CD4-positive, alpha-beta T cell treated with Interleukin-4 for 4 hours (primary cell): ENCODE measurements around the gene ACO2.
"Not testable (repeated sequence)": the region's sequence is repeated elsewhere in the genome, so short reads cannot be mapped to it uniquely, and the experiment has no call there.

ENCODE experiments used
- DNase-seq: peaks from one replicate; pipeline ENCODE4 v3.0.0-alpha.2; 2020

ACO2 gene

DNA sequence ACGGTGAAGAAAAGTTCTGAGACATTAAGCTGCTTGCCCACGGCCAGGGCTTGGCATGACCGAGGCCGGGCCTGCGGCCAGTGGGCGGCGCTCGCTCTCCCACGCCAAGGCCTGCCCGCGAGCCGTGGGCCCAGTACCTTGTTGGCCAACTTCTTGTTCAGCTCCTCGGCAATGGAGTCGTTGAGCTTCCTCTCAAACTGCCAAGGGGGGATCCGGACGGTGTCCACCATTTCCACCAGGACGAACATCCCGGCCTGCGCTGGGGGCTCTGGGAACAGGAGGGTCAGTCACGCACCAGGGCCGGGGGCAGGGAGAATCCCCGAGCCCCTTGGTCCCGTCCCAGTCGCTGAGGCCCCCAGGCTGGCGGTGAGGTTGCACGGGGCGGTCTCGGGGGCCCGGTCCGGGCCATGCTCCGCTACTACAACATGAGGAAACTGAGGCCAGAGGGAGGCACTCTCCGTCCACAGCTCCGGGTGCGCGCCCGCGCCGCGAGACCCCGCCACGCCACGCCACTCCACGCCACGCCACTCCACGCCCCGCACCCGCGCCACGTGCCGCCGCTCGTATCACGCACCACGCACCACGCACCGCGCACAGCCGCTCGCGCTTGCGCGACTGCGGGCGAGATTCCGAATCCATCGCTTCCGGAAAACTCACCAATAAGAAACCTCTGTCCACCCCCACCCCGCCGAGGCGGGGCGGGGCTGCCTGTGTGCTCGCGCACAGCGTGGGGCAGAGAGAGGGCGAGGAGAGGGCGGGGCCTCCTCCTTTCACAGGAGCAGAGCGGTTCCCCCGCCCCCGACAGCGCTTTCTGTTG lies 75.1 kb downstream of the ACO2 start, which contains the start of gene POLR3H:
Gene POLR3H, minus strand, starts transcription at position 617 of the 817 bp plus-strand sequence. Its CDS starts 369 bp downstream, at position 248.
- peak; percentile 97 for DNase-seq

DNA sequence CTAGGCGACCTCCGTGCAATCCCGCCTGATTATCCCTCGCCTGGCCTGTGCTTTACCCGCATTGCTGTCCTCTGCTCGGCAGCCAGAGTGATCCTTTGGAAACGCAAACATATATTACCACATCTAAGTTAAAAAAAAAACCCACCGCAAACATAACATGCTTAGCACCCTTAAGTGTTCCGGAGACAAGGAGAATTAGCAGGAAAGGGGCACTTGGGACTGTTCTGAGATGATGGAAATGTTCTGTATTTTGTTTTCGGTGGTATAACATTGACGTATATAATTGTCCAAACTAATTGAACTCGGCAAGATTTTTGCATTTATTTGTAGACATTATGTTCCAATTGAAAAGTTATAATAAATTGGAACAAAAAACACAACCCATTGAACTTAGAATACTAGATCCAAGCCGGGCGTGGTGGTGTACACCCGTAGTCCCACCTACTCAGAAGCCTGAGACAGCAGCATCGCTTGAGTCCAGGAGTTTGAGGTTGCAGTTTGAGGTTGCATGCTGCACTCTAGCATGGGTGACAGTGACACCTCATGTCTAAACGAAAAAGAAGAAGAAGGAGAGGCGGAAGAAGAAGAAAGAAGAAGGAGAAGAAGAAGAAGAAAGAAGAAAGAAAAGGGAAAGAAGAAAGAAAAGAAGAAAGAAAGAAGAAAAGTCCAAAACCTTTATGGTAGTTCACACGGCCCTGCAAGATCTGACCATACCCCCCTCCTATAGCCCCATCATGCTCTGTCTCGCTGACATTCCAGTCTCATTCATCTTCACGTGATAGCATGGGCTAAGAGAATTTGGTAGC lies 76.0 kb downstream of the ACO2 start:
- no peak for DNase-seq

DNA sequence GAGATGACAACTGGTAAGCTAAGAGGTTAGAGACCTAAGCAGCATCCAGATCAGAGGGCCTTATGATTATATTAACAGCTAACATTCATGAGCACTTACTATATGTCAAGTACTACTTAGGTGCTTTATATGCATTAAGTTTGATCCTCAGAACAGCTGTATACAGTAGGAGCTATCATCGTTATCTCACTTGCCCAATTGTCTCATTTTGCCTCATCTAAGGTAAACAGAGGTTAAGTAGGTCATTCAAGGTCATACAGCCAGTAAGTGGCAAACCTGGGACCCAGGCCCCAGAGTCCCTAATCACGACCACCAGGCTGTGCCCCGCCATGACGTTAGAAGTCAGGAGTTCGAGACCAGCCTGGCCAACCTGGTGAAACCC lies 79.9 kb downstream of the ACO2 start:
- DNase-seq: no peak

DNA sequence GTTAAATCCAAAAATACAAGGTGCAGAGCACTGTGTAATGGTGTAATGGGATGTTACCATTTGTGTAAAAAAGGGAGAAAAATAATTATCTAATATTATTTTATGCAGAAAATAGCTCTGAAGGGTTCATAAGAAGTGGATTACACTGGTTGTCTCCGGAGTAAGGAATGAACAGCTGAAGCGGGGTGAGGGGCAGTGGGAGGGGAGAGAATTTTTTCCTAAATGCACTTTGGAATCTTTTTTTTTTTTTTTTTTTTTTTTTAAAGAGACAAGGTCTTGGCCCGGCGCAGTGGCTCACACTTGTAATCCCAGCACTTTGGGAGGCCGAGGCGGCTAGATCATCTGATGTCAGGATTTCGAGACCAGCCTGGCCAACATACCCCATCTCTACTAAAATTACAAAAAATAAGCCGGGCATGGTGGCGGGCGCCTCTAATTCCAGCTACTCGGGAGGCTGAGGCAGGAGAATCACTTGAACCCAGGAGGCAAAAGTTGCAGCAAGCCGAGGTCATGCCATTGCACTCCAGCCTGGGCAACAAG lies 82.1 kb downstream of the ACO2 start:
- DNase-seq: no peak

DNA sequence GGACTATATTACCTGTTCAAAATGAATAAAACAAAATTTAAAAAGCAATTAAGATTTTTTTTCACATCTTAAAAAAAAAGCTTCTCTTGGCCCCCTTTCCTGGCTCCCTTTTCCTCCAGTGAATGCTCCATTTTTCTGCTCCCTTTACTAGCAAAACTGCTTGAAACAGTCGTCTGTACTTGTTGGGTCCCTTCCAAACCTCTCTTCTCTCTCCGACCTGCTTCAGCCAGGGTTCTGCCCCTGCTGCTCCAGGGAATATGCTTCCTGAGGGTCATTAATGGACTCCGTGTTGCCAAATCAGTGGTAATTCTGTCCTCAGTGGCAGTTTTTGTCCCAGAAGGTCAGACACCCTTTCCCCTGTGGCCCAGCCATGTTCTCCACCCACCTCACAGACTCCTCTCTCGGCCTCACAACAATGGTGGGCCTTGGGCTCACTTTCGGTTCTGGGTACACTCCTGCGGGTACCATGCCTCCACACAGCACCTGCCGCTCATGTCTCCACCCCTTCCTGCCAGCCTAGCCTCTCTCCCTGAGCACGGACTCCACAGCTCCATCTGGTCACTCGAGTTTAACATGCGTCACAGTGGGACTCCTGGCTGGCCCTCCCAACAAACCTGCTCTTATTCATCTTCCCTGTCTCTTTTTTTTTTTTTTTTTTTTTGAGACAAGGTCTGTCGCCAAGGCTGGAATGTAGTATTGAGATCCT lies 83.1 kb downstream of the ACO2 start:
- no peak for DNase-seq

GRCh38 chr22:41555325-41555982 lies 86.5 kb downstream of the ACO2 start:
- no peak for DNase-seq

GRCh38 chr22:41556561-41556960 lies 87.6 kb downstream of the ACO2 start:
- no peak for DNase-seq

DNA sequence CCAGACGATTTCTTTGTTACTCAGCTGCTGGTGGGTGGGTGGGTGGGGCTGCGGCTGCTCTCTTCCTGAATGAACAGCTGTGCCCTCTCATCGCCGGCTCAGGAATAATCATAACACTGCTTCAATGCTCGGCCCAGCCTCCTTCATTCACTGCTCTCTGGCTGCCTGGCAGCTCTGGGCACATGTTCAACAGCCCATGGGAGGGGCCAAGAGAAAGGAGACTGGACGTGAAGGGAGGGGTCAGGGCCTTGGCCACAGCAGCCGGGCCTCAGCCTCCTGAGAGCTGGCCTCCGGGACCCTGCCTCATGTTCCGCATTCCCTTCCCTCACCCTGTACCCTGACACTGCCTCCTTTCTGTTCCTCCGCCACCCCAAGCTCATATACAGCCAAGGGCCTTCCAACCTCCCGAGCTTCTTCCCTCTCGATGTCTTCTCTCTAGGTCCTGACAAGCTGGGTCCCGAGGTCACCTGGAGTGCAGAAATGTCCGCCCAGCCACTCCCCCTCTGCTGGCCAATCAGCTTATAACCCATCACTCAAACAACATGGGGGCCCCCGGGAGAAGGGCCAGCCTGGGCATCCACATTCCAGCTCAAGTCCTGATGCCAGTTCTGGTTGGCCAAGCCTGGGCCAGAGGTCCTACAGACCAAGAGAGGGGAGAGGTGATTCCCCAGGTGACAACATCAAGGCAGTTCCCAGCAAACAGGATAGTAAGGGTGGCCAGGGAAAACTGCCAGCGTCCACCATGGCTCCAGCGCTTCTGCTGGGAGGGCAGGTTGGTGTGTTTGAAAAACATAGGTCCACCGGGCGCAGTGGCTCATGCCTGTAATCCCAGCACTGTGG lies 88.7 kb downstream of the ACO2 start:
- no peak for DNase-seq

DNA sequence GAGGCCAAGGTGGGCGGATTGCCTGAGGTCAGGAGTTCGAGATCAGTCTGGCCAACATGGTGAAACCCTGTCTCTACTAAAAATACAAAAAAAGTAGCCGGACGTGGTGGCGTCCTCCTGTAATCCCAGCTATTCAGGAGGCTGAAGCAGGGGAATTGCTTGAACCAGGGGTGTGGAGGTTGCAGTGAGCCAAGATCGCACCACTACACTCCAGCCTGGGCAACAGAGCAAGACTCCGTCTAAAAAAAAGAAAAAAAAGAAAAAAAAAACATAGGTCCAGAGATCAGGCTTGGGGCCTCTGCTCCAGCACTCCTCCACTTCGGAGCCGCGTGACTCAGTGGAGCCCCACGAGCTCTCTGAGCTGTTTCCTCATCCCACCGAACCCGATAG lies 89.3 kb downstream of the ACO2 start:
- DNase-seq: not testable (repeated sequence)

GRCh38 chr22:41560095-41560471 lies 91.2 kb downstream of the ACO2 start:
- DNase-seq: no peak

DNA sequence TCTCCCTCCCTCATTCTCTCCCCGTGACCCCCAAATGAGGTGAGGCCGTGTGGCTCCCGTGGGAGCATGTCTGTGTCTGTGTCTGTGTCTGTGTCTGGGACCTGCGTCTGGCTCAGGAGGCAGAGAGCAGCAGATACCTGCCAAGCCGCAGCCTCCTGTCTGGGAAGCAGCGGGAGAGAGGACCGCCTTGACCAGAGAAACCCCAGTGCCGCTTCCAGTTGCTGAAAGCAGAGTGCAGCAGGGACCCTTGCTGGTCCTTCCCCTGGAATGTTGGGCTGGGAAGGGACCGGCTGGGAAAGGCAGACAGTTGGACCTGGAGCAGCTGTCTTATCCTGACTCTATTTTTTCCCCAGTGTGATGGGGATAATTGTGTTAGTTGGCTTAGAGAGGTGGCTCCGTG lies 92.4 kb downstream of the ACO2 start:
- no peak for DNase-seq

DNA sequence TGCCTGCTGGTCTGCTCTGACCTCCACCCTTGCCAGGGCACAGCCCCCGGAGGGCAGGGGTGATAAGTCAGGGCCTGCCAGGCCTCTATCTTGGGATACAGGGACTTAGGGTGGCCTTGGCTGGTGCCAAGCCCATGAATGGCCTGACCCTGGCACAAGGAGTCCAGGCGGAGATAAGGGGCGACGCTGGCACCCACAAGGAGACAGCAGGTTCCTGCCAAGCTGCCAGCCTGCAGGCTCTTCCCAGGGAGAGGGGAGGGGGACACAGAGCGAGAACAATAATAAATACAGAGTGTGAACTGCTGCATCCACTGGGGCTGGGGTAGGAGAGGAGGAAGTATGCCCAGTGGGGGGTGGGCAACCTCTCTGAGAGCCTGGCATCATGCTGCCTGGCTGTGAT lies 92.9 kb downstream of the ACO2 start:
- DNase-seq: no peak

DNA sequence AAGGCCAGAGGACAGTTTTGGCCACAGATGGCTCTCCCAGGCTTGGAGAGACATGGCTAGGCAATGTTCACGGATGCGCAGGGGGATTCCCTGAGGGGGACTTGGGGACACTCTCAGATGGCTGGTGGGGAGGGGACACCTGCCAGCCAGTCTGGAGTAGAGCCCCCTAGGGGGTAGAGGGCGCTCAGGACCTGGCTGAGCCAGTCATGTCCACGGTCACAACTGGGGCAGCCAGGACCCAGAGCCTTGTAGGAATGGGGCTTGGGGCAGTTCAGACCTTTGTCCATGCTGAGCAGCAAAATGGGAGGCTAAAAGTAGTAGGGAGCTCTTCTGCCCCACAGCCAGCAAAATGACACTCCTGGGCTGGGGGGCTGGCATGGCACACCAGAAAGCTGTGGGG lies 93.5 kb downstream of the ACO2 start:
- no peak for DNase-seq

DNA sequence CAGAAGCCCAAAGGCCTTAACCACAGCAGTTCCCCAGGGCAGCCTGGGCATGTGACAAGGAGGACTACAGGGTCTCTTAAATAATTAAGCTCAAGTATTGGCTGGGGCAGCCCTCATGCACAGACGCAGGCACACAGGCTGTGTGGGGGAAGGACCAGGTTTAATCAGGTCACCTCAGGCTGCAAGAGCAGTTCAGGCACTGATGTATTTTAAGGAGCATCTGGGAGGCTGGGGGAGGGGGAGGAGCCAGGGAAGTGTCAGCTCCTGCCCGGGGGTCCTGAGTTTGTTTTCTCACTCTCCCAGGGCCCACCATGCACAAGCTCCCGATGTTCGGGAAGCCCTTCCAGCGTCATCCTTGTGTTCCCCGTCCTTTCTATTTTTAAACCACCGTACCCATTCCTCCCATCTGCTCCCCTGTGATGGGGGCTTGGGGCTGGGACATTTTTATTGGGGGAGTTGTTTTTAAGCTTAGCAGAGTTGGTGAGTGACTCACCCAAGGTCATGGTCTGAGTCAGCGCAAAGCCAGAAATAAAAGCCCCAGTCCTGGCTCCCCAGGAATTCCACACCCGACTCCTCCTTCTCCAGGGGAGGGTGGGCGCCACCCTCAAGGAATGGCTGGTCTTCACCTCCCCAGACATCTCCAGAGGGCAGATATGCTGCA lies 94.3 kb downstream of the ACO2 start:
- no peak for DNase-seq

DNA sequence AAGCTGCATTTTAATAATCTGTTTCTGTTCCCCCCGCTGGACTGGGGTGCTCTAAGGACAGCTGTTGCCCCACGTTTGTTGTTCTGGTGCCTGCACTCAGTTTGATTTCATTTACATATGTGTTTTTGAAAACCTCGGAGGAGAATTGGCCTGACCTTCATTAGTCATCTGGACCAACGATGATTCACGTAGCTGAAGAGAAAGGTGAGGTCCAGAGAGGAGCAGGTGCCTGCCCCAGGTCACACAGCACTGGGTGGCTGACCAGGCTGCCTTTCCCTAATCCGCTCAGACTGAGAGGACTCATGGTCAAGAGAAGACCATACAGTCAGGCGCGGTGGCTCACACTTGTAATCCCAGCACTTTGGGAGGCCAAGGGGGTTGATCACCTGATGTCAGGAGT lies 95.6 kb downstream of the ACO2 start:
- no peak for DNase-seq

- DNase-seq: no peak
These were observed 96.6 kb downstream of the ACO2 start for GRCh38 chr22:41565403-41566054.

DNA sequence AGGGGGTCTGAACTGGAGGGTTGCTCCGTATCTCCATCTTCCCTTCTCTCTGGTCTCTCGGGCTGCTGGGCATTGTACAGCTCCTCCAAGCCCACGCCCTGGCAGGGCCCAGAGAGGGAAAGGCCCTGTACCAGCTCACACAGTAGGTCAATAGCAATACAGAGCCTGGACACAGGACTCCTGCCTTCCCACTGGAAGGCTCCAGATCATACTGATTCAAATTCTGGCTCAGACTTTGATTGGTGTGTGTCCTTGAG lies 98.5 kb downstream of the ACO2 start:
- DNase-seq: no peak

DNA sequence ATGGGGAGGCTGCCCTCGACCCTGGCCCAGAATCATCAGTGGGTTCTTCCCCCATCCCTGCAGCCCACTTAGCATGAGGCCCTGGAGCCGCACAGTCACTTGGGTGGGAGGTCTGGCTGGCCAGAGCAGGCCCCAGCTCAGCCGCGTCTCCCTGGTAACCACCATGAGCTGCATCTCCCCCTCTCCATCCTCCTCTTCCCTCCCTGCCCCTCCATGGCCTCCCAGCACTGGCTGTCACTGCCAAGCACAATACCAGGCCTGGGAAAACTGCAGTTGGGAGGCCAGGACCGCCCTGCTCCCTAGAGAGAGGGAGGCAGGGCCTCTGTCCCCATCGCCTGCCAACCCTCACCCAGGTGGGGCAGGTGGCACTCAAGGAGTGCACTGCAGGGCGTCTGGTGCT lies 99.9 kb downstream of the ACO2 start:
- no peak for DNase-seq

DNA sequence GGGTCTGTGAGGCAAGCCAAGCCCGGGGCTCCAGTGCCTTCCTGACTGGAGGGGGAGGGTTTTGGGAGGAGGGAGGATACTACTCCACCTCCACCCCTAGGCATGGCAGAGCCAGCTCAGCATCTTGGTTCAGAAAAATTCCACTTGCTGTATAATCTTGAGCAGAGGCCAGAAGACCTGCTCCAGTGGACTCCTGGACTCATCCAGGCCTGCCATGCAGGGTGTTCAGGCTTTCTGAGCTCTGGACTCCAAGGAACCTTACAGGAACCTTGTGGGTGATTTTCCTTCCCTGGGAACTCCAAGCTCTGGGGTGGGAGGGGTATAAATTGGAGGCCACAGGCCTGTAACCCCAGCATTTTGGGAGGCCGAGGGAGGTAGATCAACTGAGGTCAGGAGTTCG lies 101.3 kb downstream of the ACO2 start:
- DNase-seq: no peak

DNA sequence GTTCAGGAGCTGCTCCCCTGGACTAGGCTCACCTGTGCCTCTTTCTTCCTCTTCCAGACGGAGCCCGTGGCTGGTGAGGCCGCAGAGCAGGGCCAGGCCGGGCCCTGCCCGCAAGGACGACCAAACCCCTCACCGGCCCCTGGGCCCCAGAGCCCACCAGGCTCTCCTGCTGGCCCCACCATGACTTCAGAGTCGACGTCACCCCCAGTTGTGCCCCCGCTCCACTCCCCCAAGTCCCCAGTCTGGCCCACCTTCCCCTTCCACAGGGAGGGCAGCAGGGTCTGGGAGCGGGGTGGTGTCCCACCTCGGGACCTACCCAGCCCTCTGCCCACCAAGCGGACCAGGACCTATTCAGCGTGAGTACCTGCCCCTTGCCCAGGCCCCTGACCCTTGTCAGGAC lies 102.9 kb downstream of the ACO2 start:
- no peak for DNase-seq

DNA sequence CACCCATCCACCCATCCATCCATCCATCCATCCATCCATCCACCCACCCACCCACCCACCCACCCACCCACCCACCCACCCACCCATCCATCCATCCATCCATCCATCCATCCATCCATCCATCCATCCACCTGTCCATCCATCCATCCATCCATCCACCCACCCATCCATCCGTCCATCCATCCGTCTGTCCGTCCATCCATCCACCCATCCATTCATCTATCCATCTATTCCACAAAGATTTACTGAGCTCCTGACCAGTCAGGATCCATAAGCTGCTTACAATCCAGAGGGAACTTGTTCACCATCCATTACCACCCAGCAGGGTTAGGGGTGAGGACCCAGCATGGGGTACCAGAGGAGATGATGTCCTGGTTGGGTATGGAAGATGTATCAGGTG lies 103.4 kb downstream of the ACO2 start:
- DNase-seq: not testable (repeated sequence)
